ENCODE results near the gene AFAP1L2. TPM values are rescaled to one million over a fixed set of nuclear protein-coding genes. Genes with fewer than 3 reads are reported as not detected.

Gene AFAP1L2
- total RNA-seq, 1 donor from 2014 or later = under 0.01 TPM

DNA sequence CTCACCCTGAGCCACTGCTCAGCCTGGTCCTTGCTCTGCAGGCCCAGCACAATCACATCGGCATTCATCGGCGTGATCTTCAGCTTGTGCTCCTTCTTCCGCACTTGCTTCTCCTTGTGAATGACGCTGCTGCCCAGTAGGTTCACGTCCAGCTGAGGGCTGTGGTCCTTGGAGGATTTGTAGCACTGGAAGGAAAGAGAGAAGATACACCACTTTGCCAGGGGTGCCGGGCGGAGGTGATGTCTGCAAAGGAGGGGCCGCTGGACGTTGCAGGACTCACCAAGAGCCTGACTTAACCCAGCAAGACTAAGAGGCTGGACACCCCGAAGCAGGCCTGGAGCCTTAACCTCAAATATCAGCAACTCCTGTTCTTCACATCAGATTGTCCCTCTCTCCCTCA is 90.4 kb downstream of the AFAP1L2 start:
- no peak for DNase-seq (ENCODE audit: low read depth in 2 of 2)

DNA sequence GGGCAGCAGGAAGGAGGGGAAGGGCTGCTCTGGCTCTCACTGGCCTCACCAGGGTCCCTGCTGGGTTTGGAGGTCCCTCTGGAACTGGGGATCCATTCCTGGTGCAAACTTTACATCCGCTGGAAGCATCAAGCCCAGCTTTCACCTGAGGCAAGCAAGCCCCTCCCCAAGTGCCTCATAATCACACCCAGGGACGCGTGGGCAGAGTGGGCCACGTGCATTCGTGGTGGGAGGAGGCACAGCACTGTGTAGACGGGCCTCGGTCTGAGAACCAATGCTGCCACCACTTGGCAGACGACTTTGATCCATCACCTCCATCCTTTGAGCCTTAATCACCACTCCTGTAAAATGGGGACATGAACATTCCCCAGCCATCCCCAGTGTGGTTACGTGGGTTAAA is 91.2 kb downstream of the AFAP1L2 start:
- no peak for DNase-seq (ENCODE audit: low read depth in 2 of 2)

DNA sequence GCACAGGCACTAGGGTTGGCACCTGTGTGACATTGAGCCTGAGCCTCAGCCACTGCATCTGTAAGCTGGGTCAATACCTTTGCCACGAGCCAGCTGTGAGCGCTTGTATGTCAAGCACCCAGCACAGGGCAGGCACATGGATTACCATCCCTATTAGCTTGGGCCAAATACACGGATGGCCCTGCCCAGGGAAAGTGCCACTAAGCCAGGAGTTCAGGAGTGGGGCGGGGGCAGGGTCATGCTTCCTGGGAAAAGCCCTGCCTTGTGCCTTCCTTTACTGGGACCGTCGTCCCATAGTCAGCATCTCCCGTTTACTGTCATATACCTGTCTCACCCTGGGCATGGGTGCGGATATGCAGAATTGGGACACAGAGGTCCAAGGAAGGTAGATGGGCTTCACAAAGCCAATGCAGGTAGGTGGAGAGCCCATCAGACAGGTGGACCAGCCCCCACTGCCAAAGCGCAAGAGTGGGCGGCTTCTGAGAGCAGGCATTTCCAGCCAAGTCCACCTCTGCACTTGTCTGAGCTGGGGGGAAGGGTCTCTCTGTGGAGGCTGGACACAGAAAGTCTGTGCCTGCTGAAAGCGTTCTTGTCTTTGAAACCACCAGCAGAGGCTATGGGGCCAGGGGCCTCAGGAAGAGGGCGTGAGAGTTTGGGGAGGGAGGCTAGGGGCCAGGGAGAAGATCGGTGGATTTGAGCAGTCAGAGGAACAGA is 92.6 kb downstream of the AFAP1L2 start:
- DNase-seq (ENCODE audit: low read depth in 2 of 2) = no peak

DNA sequence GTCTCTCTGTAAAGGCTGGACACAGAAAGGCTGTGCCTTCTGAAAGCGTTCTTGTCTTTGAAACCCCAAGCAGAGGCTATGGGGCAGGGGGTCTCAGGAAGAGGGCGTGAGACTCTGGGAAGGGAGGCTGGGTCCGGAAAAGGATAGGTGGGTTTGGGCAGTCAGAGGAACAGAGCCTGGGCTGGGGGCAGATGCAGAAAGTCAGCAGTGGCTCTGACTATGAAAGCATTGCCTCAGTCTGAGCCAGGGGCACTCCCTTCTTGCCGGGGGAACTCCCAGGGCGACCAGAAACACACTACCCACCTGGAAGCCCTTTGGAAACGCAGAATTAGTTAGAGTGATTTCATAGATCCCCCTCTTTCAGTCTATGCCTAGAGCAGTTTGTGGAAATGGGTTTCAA is 93.3 kb downstream of the AFAP1L2 start:
- DNase-seq (ENCODE audit: low read depth in 2 of 2) = no peak

DNA sequence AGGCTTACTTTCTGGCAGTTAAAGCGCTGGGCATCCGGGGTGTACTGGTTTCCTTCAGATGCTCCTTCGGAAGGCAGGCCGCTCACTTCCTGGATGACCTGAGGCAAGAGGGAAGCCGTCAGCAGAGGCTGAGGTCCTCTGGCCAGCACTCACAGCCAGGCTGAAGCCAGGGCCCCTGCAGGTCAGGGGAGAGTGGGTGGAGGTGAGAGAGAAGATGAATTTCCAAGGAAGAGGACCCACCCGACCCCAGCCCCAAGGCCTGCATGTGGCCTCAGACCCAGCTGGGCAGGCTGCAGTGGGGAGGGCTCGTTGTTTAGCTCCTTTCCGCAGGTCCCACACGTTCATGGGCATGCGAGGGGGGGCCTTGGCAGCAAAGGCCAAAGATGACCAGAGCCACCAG is 94.0 kb downstream of the AFAP1L2 start:
- no peak for DNase-seq (ENCODE audit: low read depth in 2 of 2)

DNA sequence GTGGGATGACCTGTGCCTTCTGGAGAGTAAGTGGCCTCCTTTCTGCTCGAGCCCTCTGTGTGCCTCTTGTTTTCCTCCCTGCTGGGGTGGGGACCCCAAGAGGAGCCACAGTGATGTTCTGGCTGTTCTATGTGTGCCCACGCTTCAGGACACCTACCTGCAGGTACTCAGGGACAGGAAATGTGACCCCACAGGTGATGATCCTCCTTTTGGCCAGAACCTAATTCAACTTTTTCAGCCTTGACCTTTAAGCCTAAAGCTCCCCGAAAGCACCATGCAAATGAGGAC is 95.0 kb downstream of the AFAP1L2 start:
- DNase-seq (ENCODE audit: low read depth in 2 of 2) = no peak

DNA sequence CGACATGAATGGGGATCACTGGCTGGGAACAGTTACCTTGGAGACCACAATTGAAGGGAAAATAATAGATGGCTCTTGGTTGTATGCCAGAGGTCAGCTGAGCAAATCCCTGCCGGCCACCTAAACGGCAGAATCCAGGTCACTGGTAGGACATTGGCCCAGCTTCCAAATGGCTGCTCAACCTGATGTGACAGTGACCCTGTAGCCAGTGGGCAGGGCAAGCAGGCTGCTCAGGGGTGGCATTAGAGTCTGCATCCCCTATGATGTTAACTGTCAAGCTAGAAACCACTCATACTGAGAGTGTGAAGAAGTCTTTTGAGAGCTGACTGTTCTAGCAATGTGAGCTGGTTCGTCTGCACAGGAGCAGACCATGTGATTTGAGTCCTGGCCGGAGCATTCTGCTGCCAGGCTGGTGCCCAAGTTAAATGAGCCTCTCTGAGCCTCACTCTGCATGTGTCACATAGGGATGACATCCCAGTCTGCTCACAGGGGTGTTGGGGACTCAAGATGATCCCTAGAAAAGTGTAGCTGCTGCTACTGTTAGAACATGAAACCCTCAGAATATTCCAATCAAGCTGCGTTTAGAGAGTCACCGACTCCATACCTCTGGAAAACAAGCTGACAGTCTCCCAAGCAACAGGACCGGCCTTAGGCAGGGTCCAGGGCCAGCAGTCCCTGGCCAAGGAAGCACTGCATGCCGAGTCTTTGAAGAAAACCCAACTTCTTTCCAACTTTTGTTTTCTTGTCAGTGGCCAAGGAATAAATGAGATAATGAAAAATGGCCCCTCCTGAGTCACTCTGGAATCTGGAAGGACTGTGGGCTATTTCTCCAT is 95.6 kb downstream of the AFAP1L2 start:
- peak in 1 of 2 donors; percentile 32 for DNase-seq (ENCODE audit: low read depth in 2 of 2)

DNA sequence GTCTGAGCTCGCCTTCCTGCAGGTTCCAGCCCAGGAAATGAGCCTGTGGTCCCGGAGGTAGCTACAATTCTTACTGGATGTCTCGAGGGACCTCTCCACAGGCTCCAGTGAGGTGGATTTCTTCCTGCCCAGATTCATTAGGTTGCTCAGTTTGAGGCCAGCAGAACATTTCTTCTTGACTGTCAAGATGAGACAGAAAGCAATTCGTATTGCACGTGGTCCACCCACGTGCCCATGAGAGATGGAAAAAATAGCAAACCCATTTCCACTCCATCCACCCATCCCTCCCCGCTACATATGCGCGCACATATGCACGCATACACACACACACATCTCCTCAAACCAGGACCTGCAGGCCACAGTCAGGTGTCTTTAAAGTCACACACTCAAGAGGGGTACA is 96.6 kb downstream of the AFAP1L2 start:
- DNase-seq (ENCODE audit: low read depth in 2 of 2) = peak in 1 of 2 donors; percentile 30

DNA sequence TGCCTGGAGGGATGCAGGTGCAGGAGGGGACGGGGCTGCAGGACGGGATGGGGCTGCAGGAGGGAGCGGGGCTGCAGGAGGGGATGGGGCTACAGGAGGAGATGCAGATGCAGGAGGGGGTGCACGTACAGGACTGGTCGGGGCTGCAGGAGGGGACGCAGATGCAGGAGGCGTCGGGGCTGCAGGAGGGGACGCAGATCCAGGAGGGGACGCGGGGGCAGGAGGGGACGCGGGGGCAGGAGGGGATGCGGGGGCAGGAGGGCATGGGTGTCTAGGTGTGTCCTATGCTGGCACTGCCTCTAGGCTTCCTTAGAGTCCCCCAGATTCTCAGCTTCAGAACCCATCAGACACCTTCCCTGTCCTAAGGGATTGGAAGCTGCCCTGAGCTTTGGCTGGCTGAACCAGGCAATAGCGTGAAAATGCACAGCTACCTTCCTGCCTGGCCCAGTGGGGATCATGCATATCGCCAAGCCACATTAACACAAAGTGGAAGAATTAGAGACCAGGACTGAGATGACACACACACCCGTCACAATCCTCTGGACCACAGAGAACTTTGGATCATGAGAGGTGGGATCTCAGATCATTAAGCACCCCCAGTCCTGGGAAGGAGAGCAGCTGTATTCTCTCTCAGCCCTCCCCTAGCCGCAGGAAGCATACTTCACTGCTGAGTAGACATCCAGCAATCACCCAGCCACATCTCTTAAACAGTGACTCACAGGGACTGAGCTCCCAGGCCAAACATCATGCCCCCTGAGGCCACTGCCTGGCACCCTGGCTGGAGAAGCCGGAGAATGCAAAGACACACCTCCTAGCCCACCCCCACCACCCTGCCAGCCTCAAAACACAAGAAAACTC is 98.0 kb downstream of the AFAP1L2 start:
- DNase-seq (ENCODE audit: low read depth in 2 of 2) = peak in 1 of 2 donors; percentile 53

DNA sequence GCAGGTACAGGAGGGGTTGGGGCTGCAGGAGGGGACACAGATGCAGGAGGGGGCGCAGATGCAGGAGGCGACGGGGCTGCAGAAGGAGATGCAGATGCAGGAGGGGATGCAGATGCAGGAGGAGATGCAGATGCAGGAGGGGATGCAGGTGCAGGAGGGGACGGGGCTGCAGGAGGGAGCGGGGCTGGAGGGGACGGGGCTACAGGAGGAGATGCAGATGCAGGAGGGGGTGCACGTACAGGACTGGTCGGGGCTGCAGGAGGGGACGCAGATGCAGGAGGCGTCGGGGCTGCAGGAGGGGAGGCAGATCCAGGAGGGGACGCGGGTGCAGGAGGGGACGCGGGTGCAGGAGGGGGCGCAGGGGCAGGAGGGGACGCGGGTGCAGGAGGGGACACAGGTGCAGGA is 98.8 kb downstream of the AFAP1L2 start:
- DNase-seq (ENCODE audit: low read depth in 2 of 2) = no peak

DNA sequence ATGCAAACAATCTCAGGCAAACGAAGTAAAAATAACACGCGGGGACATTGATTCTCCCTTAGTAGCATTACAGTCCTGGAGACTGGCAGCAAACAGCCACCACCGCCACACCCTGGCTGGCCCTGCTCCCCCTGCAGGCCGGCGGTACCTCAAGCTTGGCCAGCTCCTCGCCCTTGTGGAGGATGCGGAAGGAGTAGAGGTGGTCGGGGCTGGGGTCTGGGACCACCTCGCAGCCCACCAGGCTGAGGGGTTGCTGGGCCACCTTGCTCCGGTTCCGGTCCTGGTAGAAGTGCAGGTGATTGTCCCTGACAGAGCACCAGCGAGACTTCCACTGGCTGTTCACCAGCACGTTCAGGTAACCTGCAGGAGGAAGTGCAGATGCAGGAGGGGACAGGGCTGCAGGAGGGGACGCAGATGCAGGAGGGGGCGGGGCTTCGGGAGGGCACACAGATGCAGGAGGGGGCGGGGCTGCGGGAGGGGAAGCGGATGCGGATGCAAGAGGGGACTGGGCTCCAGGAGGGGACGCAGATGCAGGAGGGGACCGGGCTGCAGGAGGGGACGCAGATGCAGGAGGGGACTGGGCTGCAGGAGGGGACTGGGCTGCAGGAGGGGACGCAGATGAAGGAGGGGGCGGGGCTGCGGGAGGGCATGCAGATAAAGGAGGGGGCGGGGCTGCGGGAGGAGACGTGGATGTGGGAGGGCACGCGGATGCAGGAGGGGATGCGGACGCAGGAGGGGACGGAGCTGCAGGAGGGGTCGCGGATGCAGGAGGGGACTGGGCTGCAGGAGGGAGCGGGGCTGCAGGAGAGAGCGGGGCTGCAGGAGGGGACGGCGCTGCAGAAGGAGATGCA is 99.5 kb downstream of the AFAP1L2 start:
- DNase-seq (ENCODE audit: low read depth in 2 of 2) = peak; percentile 29 to 45

DNA sequence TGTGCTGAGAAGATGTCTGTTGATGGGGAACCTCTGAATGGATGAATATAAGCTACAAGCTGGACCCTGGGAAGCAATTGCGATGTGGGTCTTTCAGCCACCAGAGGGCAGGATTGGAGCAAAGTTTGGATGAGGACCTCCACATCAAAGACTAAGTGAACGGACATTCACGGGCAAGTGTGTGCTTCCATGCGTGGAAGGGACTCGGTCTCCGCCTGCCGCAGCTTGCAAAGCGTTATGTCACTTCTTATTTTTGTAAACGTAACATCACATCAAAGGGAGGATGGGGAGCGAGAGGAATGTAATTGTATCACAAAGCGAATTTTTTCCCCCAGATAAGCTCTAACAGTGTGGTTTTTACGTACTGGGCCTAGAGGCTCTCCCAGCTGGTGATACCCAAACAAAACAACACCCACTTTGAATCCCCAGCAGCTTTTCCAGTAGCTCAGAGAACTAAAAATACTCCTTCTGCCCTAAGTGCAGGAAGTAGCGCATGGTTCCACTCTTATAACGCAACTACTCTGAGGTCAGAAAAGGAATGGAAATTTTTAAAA is 100.2 kb downstream of the AFAP1L2 start:
- peak; percentile 81 to 91 for DNase-seq (ENCODE audit: low read depth in 2 of 2)

DNA sequence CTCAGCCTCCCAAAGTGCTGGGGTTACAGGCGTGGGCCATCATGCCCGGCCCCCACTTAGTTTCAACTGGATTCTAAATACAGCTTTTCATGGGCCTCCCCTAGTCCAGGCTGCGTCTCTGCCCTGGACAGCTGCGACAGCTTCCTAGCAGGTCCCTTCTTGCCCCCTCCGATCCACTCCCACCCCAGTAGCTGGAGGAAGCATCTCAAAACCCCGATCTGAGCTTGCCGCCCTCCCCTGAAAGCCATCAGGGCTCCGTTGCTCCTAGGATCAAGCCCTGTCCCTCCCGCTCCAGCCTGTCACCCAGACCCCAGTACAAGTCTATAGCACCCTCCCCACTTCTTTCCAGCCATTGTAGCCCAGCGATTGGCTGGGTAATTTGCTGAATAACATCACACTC is 100.7 kb downstream of the AFAP1L2 start:
- no peak for DNase-seq (ENCODE audit: low read depth in 2 of 2)

DNA sequence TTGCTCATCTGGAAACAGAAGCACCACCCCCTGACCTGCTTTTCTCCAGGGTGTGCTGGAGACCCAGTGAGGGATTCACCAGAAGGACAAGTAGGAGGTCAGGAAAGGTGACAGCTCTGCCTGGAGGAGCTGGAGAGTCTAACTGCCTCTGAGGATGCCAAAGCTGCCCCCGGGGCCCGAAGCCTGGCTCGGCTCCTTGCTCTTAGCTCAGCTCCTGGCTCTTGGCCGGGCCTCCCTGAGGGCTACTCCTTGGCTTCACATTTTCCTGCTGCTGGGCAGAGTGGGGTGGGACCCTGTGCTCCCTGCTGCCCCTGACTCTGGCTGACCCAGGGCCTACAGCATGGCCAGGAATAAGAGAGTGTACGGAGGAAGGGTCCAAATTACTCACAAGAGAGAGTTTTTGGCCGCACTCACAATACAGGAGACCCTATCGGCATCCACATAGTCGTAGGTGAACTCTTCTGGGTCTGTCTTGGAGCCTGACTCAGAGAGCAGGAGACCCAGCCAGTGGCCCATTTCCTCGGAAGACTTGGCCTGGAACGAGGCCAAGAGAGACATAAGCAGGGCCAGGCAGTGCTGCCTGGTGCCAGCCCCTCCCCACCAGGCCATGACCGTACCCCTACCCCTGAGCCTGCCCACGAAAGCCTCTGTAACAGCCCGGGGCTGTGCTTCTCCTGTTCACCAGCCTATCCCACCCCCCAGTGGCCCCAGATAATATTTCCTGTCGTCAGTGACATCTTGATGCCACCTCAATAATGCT is 102.2 kb downstream of the AFAP1L2 start:
- peak in 1 of 2 donors; percentile 12 for DNase-seq (ENCODE audit: low read depth in 2 of 2)

DNA sequence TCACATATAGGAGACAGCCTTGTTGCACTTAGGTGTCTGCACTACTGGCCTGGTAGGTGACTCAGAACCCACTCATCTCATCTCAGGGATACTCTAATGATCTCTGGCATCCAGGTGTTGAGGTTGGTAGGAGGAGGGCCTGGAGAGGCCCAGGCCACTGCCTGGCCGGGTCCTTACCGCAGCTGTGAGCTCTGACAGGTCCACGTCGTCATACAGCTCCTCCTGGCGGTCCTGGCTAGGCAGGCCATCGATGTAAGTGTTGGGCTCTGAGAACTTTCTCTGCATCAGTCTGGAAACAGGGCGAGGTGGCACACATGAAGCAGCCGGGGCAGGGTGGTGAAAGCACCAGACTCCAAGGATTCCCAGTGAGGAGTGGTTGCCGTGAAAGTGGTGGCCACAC is 103.1 kb downstream of the AFAP1L2 start:
- DNase-seq (ENCODE audit: low read depth in 2 of 2) = no peak

DNA sequence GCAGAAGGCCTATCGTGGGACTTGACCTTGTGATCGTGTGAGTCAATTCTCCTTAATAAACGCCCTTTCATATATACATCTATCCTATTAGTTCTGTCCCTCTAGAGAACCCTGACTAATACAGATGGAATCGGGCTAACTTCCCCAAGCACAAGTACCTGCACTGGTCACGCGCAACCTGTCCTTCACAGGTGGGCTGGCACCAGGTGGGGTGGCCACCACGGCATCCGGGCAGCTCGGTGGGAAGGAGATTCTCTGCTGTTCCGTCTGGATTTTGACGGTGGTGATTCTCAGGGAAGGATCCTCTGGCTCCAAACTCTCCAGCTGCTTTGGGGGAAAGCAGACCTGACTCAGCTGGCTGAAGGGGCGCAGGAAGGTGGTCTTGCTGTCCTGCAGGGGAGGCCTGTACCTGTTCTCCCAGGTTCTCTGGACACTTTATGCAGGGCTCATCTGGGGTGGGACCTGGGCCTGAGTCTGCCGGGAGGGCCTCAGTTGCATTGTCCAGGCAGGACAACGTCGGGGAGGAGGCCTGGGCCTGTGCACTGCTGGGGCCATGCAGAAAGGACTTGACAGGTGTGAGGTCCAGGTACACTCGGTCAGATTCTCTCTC is 104.2 kb downstream of the AFAP1L2 start:
- no peak for DNase-seq (ENCODE audit: low read depth in 2 of 2)

DNA sequence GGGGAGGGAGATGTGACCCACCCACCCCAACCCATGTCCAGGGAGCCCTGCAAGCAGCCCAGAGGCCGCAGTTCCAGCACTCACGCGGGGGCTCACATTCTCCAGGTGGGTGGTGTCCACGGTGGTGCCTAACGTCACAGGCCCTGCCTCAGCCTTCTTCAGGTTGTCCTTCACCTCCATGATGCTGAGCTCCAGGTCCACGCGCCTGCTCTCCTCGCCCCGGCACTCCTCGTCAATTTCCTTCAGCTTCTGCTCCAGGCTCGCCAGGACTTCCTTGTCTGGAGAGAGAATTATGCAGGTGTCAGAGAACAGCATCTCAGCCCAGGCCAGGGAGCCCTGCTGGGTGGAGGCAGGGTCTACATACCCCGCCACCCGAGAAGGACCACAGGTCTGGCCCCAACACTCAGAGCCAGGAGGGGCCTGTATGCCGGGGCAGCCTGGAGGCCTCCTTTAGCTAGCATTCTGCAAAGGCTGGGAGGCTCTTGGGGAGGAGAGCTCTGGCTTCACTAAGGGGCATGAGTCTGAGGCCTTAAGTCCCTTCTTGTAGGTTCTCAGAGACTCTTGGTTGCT is 107.1 kb downstream of the AFAP1L2 start:
- no peak for DNase-seq (ENCODE audit: low read depth in 2 of 2)

DNA sequence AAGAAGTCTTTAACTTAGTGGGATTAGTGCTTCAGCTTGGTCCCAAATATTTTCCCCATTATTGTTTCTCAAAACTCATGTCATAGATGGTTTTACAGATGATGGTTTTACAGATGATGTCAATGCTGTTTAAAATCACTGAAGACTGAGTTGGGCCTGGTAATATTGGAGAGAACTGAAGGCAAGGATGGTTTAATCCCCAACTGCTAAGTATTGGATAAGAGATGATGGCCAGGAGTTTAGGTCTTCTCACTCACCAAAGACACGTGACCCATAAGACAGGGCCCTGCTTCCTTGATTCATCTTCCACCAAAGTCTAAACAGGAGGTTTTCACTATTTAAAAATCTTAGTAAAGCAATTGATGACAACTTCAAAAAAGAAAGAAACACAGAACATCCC is 108.9 kb downstream of the AFAP1L2 start:
- DNase-seq (ENCODE audit: low read depth in 2 of 2) = no peak

DNA sequence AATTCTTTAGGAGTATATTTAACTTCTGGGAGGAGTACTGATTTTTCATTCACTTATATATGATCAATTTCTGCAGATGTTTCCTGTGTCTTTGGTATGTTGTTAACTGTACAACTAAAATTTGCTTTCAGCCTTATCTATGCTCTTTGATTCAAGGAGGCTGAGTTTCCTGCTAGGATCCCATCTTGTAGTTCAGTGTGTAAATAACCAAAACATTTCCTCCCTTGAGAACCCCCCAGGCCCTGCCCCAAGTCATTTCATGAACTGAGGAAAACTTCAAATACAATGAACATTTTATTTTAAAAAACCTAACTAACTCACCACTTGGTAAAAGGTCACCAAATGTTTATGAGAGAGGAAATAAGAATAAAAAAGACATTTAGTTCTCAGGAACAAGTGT is 109.8 kb downstream of the AFAP1L2 start:
- peak in 1 of 2 donors; percentile 31 for DNase-seq (ENCODE audit: low read depth in 2 of 2)

Measured in lung microvascular endothelial cell (primary cell).